Mucosa of stomach (tissue), 1 donor: Measurements from ENCODE around the gene TAF1.

Experiments used
- H3K27me3 ChIP-seq: one replicate; pipeline ENCODE4 v1.7.0; 2013; ENCODE audit warnings: mild to moderate bottlenecking, low read length; ENCODE audit not compliant: control insufficient read depth, insufficient read depth
- H3K36me3 ChIP-seq: one replicate; pipeline ENCODE4 v1.7.0; 2013; ENCODE audit warnings: low read length; ENCODE audit not compliant: control insufficient read depth, insufficient read depth
- H3K4me1 ChIP-seq: one replicate; pipeline ENCODE4 v1.7.0; 2013; ENCODE audit warnings: mild to moderate bottlenecking, low read length; ENCODE audit not compliant: control insufficient read depth, insufficient read depth
- H3K4me3 ChIP-seq: one replicate; pipeline ENCODE4 v1.7.0; 2013; ENCODE audit warnings: low read length
- H3K9ac ChIP-seq: one replicate; pipeline ENCODE4 v1.7.0; 2013; ENCODE audit warnings: mild to moderate bottlenecking, low read length, moderate library complexity
- H3K9me3 ChIP-seq: one replicate; pipeline ENCODE4 v1.7.0; 2013; ENCODE audit warnings: mild to moderate bottlenecking, low read length, moderate library complexity; ENCODE audit not compliant: control insufficient read depth
- donor health status: Pancreatic carcinoma.

Gene TAF1

DNA sequence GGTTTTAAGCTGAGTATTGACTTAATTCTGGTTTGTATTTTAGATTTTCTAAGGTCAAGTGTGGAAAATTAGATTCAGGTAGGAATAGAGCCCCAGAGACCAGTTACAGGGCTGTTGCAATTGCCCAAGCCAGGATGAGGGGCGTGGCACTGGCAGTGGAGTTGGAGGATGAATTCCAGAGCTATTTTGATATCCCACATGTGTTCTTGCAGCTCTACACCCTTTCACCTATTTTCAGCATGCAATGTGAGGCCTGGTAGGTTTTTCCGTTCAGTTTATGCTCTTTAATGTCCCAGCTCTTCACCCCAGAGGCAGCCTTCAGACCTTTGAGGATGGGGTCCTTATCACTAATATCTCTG, 148.9 kb downstream of the TAF1 start:
- Histone ChIP-seq H3K36me3 (no peaks in the 10 kb centered on the region), H3K9ac (no peak overlapping the region), H3K9me3 (no peaks in the 10 kb centered on the region), H3K4me3 (no peak overlapping the region), H3K27me3 (no peaks in the 10 kb centered on the region), H3K4me1 (no peaks in the 10 kb centered on the region)
